ENCODE results near the gene ZNF202.

Gene ZNF202

GRCh38 chr11:123742724-123743120, 1.3 kb upstream of the ZNF202 start:
- Histone ChIP-seq H3K27ac (no peak overlapping the region), H3K4me3 (peak overlapping the region; percentile 89)
- TF ChIP-seq, protein P1, sequence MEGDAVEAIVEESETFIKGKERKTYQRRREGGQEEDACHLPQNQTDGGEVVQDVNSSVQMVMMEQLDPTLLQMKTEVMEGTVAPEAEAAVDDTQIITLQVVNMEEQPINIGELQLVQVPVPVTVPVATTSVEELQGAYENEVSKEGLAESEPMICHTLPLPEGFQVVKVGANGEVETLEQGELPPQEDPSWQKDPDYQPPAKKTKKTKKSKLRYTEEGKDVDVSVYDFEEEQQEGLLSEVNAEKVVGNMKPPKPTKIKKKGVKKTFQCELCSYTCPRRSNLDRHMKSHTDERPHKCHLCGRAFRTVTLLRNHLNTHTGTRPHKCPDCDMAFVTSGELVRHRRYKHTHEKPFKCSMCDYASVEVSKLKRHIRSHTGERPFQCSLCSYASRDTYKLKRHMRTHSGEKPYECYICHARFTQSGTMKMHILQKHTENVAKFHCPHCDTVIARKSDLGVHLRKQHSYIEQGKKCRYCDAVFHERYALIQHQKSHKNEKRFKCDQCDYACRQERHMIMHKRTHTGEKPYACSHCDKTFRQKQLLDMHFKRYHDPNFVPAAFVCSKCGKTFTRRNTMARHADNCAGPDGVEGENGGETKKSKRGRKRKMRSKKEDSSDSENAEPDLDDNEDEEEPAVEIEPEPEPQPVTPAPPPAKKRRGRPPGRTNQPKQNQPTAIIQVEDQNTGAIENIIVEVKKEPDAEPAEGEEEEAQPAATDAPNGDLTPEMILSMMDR (IDR thresholded peaks at IDR 0.05), result no peak
- DNase-seq (ENCODE audit: low spot score), result no peak

GRCh38 chr11:123742031-123742723, 717 bp upstream of the ZNF202 start:
- peak overlapping the region; percentile 89 for H3K4me3 ChIP-seq
- TF ChIP-seq, protein P1 (IDR thresholded peaks at IDR 0.05), result no peak
- no peak for DNase-seq (ENCODE audit: low spot score)
- peak overlapping the region in 1 of 2 donors; percentile 61 for H3K27ac ChIP-seq

- TF ChIP-seq, protein P1 (IDR thresholded peaks at IDR 0.05), result no peak
- Histone ChIP-seq H3K4me3 (peak overlapping the region; percentile 89), H3K27ac (peak overlapping the region; percentile 61 to 86)
- no peak for DNase-seq (ENCODE audit: low spot score)
These were observed 687 bp downstream of the ZNF202 start for GRCh38 chr11:123740787-123741158.

DNA sequence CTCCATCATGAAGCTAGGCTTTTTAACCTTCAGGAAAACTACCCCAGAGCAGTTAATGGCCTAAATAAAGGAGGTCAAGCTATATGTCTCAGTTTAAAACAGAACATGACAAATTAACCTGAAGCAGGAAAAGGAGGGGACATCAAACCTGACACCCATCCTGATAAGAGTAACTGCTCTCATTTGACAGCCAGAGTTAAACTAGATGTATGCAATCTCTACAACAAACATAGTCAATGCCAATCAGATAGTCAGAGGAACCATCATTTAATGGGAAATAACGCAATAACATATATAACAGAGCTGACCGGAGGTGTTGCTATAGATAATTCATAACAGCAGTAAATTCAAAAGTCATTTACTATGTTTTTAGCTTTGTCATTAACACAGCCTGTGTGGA, 3.1 kb downstream of the ZNF202 start:
- Histone ChIP-seq H3K4me3 (no peak overlapping the region), H3K27ac (no peak overlapping the region)
- DNase-seq (ENCODE audit: low spot score), result no peak
- TF ChIP-seq, protein P1 (IDR thresholded peaks at IDR 0.05), result no peak

GRCh38 chr11:123736769-123737168, 4.7 kb downstream of the ZNF202 start:
- TF ChIP-seq, protein P1 (IDR thresholded peaks at IDR 0.05), result no peak
- no peak for DNase-seq (ENCODE audit: low spot score)
- Histone ChIP-seq H3K4me3 (no peak overlapping the region), H3K27ac (no peak overlapping the region)

- TF ChIP-seq, protein P1 (IDR thresholded peaks at IDR 0.05), result no peak
- Histone ChIP-seq H3K4me3 (no peak overlapping the region), H3K27ac (no peak overlapping the region)
- no peak for DNase-seq (ENCODE audit: low spot score)
These were observed 11.9 kb downstream of the ZNF202 start for GRCh38 chr11:123729602-123730001.

- TF ChIP-seq, protein P1 (IDR thresholded peaks at IDR 0.05), result no peak
- Histone ChIP-seq H3K27ac (no peak overlapping the region), H3K4me3 (no peak overlapping the region)
- DNase-seq (ENCODE audit: low spot score), result no peak
These were observed 15.3 kb downstream of the ZNF202 start for GRCh38 chr11:123725995-123726655.

All from coronary artery (tissue), 2 donors.